Subcutaneous adipose tissue (tissue), 4 donors: ENCODE measurements around the gene TRAPPC1. TPM values are rescaled to one million over a fixed set of nuclear protein-coding genes. Genes with fewer than 3 reads are reported as not detected.

Source experiments
- total RNA-seq, 4 donors: library from RNA; depleted of rRNA; stranded (reverse); fragments of >200 nt; gene quantifications; one replicate each; pipeline ENCODE4 v1.1.0, GENCODE V29; 2016
- TF ChIP-seq, protein P1 (sequence below): fragments of 450-650 bp; IDR thresholded peaks from one replicate; pipeline ENCODE4 v1.5.1; 2016; ENCODE audit warnings: low read depth, mild to moderate bottlenecking, control low read depth, antibody characterized with exemption, moderate library complexity

Gene TRAPPC1
- total RNA-seq, 4 donors from 2014 or later: 28.8 to 43.5 (median 37.5) TPM

DNA sequence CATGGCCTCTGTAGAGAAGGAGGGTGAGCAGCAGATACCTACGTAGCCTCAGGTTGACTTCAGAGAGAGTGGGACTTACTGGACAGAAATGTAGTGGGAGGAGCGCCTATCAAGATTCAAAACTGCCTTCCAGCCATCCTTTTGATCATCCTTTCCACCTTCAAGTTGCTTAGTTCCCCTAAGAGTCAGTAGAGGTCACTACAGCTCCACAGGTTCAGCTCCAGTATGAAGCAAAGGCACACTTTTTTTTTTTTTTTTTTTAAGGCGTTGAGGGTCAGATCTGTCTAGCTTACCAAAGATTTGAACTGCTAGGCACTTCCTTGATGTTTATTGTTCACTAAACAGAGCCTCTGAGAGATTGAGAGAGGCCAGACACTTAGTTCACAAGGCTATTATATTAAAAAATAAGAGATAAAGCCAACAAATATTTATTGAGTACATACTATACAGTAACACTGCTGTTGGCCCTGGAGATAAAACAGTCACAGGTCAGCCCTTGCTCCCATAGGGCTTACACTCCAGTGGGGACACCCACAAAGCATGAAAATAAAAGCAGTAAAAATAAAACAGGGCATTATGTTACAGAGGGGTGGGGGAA lies 18.7 kb downstream of the TRAPPC1 start:
- TF ChIP-seq, protein P1, sequence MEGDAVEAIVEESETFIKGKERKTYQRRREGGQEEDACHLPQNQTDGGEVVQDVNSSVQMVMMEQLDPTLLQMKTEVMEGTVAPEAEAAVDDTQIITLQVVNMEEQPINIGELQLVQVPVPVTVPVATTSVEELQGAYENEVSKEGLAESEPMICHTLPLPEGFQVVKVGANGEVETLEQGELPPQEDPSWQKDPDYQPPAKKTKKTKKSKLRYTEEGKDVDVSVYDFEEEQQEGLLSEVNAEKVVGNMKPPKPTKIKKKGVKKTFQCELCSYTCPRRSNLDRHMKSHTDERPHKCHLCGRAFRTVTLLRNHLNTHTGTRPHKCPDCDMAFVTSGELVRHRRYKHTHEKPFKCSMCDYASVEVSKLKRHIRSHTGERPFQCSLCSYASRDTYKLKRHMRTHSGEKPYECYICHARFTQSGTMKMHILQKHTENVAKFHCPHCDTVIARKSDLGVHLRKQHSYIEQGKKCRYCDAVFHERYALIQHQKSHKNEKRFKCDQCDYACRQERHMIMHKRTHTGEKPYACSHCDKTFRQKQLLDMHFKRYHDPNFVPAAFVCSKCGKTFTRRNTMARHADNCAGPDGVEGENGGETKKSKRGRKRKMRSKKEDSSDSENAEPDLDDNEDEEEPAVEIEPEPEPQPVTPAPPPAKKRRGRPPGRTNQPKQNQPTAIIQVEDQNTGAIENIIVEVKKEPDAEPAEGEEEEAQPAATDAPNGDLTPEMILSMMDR: no peak

DNA sequence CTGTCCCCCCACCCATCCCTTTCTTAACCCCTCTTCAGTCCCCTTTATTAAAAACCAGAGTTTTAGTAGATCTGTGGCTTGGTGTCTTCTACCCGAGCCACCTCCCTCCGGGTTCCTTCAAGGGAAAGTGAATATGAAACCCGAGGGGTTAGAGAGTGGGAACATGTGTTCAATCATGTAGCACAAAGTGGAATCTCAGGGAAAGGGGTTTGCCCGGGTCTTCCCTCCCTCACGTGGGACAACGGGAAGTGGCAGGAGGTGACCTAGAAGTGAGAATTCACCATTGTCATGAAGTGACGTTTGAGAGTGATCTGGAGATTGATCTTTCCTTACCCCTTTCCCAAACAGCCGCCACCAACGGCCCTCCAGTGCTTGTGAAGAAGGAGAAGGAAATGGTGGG lies 20.6 kb downstream of the TRAPPC1 start:
- TF ChIP-seq, protein P1: no peak

DNA sequence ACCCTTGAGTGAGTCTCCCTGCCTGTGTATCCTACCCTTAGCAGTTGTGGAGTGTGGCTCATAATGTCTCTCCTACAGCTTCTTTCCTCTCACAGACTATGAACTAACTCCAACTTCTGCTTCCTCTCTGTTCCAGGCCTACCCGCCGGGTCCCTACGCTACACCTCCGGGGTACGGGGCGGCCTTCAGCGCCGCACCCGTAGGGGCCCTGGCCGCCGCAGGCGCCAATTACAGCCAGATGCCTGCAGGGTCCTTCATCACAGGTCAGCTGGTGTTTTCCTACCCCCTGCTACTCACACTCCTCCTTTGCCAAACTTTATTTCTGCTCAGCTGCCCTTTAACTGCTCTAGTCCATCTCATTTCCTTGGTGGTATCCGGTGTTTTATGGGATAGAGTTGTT lies 21.0 kb downstream of the TRAPPC1 start:
- TF ChIP-seq, protein P1: no peak

DNA sequence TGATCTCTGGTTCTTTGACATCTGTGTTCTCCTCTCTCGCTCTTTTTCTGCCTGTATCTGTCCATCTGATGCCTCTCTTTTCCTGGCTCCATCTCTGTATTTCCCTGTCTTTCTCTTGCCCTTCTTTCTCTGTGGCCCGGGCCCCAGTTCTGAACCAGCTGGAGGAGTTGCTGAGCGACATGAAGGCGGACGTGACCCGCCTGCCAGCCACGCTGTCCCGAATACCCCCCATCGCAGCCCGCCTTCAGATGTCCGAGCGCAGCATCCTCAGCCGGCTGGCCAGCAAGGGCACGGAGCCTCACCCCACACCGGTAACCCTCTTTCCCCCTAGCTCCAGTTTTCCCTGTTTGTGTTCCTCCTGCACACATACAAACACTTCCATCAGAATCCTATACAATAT lies 21.5 kb downstream of the TRAPPC1 start:
- TF ChIP-seq, protein P1: no peak

DNA sequence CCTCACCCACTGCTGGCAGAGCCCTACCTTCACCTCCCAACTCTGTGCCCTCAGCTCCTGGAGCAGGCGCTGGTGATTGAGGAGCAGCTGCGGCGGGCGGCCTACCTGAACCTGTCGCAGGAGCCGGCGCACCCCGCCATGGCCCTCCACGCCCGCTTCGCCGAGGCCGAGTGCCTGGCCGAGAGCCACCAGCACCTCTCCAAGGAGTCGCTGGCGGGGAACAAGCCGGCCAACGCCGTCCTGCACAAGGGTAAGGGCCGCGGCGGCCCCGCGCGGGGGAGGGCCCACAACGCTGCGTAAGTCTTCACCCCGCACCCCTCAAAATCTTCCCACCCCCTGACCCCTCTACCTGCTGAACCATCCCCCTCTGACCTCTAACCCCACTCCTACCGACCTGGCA lies 22.7 kb downstream of the TRAPPC1 start:
- TF ChIP-seq, protein P1: no peak

DNA sequence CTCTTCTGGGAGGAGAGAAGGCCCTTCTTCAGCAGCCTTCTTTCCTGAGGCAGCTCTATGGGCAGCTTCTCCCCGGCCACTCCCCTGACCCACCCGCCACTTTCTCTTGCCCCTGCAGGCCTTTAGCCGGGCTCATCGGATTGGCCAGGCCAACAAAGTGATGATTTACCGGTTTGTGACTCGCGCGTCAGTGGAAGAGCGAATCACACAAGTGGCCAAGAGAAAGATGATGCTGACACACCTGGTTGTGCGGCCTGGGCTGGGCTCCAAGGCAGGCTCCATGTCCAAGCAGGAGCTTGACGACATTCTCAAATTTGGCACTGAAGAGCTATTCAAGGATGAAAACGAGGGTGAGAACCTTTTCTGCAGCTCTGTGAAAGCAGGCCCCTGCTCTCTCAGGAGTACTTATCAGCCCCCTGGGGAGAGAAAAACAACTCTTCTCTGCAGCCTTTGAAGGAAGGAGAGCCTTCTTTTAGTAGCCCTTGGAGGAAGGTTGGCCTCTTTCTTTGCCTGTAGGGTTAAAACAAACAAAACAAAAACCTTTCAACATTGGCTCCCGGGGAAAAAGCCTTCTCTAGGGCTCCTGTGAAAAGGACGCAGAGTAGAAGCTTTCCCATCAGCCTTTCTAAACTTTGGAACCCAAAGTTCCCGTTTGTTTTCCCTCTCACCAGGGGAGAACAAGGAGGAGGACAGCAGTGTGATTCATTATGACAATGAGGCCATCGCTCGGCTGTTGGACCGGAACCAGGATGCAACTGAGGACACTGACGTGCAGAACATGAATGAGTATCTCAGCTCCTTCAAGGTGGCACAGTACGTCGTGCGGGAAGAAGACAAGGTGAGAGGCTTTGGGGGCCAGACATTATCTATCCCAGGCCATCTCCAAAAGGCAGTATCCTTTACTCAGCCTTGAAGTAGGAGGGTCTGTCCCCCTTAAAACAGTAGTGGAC lies 28.3 kb downstream of the TRAPPC1 start:
- TF ChIP-seq, protein P1: no peak

DNA sequence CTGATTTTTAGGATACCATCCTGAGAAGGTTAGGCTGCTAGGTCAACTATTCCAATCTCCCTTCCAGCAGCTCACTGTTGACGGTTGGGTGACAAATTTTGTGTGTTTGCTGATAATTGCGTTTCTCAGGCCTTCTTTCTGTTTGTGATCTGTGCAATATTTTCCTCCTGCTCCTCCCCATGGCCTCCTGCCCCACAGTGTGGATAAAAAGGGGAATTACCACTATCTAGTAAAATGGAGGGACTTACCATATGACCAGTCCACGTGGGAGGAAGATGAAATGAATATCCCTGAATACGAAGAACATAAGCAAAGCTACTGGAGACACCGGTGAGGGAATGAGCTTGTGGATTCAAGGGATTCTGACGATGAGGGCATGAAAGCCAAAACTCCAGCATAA lies 34.0 kb downstream of the TRAPPC1 start:
- TF ChIP-seq, protein P1: no peak
